DOHH2 (cell line): Measurements from ENCODE around the gene RNF26.

Experiments
- EZH2phosphoT487 ChIP-seq: fragments of 200-600 bp; sonication (generic); IDR thresholded peaks from 2 replicates; pipeline ENCODE4 v1.6.1; 2017; ENCODE audit warnings: borderline replicate concordance, mild to moderate bottlenecking, antibody characterized with exemption, low read length, moderate library complexity, mixed read lengths
- TF ChIP-seq, protein P1 (sequence below): fragments of 200-600 bp; sonication (generic); IDR thresholded peaks from one replicate; pipeline ENCODE4 v1.5.1; 2014; ENCODE audit warnings: antibody characterized with exemption, mild to moderate bottlenecking, low read depth, low read length; ENCODE audit not compliant: poor library complexity, severe bottlenecking

DNA sequence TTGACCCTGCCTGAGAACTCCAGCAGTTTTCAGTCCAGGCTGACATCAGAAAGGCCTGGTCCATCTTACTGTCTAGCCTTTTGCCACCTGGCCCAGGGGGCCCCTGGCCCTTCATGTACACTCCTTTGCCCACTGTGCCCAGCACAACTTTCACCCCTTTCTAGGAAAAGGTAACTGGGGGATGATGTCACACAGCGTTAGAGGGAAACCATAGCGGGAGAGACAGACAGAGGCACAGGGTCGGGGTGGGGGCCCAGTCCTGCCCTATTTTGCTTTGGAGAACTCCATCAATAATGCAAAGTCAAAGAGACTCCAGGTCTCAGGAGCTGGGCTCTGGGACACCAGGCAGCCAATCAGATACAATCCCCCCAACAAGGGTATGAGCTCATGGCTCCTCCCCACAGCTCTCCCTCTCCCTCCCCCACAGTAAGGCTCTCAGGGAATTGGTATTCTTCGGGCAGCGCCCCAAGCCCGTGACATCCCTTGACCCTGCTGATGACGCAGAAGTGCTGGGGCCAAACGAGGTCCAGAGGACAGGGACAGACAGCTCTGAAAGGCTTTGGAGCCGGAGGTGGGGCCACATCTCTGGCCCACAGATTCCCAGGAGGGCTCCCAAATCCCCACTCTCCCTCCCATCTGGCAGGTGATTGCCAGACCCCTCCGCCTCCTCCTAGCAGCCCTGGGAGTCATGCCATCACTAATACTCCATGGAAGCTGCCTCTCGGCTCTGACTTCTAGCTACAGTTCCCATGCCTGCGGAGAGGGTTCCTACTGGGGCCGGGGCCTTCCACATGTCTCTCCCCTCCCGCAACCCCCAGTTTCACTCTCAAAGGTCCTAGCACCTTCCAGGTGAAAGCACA is 41.2 kb downstream of the RNF26 start:
- TF ChIP-seq, protein P1, sequence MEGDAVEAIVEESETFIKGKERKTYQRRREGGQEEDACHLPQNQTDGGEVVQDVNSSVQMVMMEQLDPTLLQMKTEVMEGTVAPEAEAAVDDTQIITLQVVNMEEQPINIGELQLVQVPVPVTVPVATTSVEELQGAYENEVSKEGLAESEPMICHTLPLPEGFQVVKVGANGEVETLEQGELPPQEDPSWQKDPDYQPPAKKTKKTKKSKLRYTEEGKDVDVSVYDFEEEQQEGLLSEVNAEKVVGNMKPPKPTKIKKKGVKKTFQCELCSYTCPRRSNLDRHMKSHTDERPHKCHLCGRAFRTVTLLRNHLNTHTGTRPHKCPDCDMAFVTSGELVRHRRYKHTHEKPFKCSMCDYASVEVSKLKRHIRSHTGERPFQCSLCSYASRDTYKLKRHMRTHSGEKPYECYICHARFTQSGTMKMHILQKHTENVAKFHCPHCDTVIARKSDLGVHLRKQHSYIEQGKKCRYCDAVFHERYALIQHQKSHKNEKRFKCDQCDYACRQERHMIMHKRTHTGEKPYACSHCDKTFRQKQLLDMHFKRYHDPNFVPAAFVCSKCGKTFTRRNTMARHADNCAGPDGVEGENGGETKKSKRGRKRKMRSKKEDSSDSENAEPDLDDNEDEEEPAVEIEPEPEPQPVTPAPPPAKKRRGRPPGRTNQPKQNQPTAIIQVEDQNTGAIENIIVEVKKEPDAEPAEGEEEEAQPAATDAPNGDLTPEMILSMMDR: no peak
- TF ChIP-seq EZH2phosphoT487: no peak
